Measurements from ENCODE around the gene METTL5. TPM values are rescaled to one million over a fixed set of nuclear protein-coding genes. Genes with fewer than 3 reads are reported as not detected.

METTL5 gene
- total and polyA plus RNA-seq, 9 of the 15 experiments (the other 6 are each of a cell fraction or from before 2014, with no cell fraction given) = 149 to 471 (median 224) TPM

DNA sequence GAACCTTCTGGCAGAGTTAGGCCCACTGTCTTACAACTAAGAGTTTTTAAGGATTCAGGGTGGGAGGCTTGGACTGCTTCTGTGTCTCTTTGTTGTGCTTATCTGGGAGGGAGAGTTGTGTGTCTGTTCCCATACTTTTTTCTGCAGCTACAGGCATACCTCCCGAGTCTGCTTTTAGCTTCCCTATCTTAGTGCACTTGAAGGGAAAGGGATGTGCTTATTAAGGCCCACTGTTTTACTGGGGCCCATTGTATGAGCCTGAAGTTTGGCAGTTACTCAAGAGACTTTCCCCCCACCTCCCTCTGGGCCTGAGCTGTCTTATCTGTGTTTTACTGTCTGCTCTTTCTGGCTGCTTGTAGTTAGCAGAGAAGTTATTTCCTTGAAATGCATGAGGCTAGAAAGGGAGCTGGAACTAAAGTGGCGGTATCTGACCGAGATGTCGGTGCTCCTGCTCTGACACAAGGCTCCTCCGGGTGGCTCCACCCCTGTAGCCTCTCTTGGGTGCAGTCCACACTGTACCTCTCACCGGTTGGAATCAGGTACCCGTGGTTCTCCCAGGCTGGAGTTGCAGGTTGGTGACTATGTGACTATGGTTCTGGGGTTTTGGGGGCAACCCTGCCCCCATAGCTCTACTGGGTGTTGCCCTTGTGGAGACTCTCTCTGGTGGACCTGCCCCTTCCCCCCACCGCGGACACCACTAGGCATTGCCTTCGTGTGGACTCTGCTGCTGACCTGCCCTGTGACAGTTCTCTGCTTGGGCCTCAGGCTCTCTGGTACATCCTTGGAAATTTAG, 15.4 kb upstream of the METTL5 start (continued):
- TF ChIP-seq, protein P1, sequence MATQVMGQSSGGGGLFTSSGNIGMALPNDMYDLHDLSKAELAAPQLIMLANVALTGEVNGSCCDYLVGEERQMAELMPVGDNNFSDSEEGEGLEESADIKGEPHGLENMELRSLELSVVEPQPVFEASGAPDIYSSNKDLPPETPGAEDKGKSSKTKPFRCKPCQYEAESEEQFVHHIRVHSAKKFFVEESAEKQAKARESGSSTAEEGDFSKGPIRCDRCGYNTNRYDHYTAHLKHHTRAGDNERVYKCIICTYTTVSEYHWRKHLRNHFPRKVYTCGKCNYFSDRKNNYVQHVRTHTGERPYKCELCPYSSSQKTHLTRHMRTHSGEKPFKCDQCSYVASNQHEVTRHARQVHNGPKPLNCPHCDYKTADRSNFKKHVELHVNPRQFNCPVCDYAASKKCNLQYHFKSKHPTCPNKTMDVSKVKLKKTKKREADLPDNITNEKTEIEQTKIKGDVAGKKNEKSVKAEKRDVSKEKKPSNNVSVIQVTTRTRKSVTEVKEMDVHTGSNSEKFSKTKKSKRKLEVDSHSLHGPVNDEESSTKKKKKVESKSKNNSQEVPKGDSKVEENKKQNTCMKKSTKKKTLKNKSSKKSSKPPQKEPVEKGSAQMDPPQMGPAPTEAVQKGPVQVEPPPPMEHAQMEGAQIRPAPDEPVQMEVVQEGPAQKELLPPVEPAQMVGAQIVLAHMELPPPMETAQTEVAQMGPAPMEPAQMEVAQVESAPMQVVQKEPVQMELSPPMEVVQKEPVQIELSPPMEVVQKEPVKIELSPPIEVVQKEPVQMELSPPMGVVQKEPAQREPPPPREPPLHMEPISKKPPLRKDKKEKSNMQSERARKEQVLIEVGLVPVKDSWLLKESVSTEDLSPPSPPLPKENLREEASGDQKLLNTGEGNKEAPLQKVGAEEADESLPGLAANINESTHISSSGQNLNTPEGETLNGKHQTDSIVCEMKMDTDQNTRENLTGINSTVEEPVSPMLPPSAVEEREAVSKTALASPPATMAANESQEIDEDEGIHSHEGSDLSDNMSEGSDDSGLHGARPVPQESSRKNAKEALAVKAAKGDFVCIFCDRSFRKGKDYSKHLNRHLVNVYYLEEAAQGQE (IDR thresholded peaks at IDR 0.05; ENCODE audit: borderline replicate concordance) = peak; percentile 24; the same call in 1 of the 2 replicates
- TF ChIP-seq, protein P1 (CRISPR knock-in tag; IDR thresholded peaks at IDR 0.05; ENCODE audit: low read depth) = no peak
- no peak for TF ChIP-seq ARID2 (IDR thresholded peaks at IDR 0.05)
- no peak for TF ChIP-seq ZFP30 (CRISPR knock-in tag; IDR thresholded peaks at IDR 0.05; ENCODE audit: borderline replicate concordance)
- no peak for TF ChIP-seq ZNF24 (IDR thresholded peaks at IDR 0.05)
- TF ChIP-seq, protein P2, sequence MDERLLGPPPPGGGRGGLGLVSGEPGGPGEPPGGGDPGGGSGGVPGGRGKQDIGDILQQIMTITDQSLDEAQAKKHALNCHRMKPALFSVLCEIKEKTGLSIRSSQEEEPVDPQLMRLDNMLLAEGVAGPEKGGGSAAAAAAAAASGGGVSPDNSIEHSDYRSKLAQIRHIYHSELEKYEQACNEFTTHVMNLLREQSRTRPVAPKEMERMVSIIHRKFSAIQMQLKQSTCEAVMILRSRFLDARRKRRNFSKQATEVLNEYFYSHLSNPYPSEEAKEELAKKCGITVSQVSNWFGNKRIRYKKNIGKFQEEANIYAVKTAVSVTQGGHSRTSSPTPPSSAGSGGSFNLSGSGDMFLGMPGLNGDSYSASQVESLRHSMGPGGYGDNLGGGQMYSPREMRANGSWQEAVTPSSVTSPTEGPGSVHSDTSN (CRISPR knock-in tag; IDR thresholded peaks at IDR 0.05; ENCODE audit: low read depth) = no peak
- TF ChIP-seq, protein P2 (tag; conservative IDR thresholded peaks at IDR 0.05; ENCODE audit: low read depth) = 0 out of 2 replicates have a peak, but pooled peaks have one; percentile 19
- peak; percentile 58; the same call in 1 of the 2 replicates for TF ChIP-seq TOE1 (IDR thresholded peaks at IDR 0.05; ENCODE audit: borderline replicate concordance)
- 0 out of 2 replicates have a peak, but pooled peaks have one; percentile 17 for TF ChIP-seq TOE1 (CRISPR knock-in tag; IDR thresholded peaks at IDR 0.05; ENCODE audit: borderline replicate concordance, low read depth)
- TF ChIP-seq HDAC1 (IDR thresholded peaks at IDR 0.05) = peak in 1 of 2 experiments; percentile 45; a peak in 2 of 4 replicates
- peak; percentile 63; the same call in 1 of the 2 replicates for TF ChIP-seq MTA1 (IDR thresholded peaks at IDR 0.05; ENCODE audit: borderline replicate concordance)
- no peak for TF ChIP-seq HCFC1 (IDR thresholded peaks at IDR 0.05; ENCODE audit: low read depth, low read length)
- no peak for TF ChIP-seq ZNF197 (CRISPR knock-in tag; IDR thresholded peaks at IDR 0.05; ENCODE audit: low read depth)
- TF ChIP-seq FIP1L1 (IDR thresholded peaks at IDR 0.05; ENCODE audit: low read depth, low read length, poor library complexity, severe bottlenecking) = no peak
- TF ChIP-seq TAL1 (IDR thresholded peaks at IDR 0.05) = peak; percentile 57; the same call in 1 of the 2 replicates
- TF ChIP-seq PPARD (CRISPR knock-in tag; IDR thresholded peaks at IDR 0.05) = no peak

Data from K562 (cell line).